NCI-H1105 (cell line): ENCODE data around the gene NFE2L1.
"Not testable (repeated sequence)": the region's sequence is repeated elsewhere in the genome, so short reads cannot be mapped to it uniquely, and the experiment has no call there.

ENCODE experiments used
- DNase-seq: peaks from one replicate; lab custom pipeline; 2025; lab: John Stamatoyannopoulos, UW

NFE2L1 gene

GRCh38 chr17:48067808-48068207 is 19.6 kb downstream of the NFE2L1 start:
- DNase-seq, result not testable (repeated sequence)

DNA sequence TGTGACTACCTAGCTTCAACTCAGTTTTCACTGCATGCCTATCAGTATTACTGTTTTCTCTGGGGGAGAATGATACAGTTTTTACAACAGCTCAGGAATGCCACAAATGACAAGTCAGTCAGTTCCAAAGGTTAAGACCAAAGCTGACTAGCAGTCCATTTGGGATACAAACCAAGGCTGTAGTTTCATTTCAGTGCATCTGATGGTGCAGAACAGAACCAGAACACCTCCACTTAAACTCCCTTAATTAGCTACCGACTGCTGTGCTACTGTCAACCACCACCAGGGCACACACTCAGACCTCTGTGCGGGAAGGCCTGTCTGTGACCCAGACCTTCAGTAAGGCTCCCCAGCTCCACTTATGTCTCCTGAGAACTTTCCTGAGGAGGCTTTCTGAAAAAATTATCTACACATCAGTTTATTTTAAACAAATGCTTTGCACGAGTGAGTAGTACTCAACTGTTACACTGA is 20.4 kb downstream of the NFE2L1 start:
- DNase-seq, result no peak

GRCh38 chr17:48070195-48070594 is 22.0 kb downstream of the NFE2L1 start:
- no peak for DNase-seq

- no peak for DNase-seq
Observed at GRCh38 chr17:48071654-48072053, 23.5 kb downstream of the NFE2L1 start.

DNA sequence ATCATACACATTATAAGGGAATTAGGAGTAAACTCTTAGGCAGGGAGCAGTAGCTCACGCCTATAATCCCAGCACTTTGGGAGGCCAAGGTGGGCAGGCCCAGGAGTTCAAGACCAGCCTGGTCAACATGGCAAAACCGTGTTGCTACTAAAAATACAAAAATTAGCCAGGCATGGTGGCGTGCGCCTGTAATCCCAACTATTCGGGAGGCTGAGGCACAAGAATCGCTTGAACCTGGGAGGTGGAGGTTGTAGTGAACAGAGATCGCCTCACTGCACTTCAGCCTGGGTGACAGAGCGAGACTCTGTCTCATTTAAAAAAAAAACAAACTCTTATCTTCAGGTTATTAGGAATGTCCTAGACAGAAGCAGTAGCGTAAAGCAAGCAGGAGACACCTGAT is 24.7 kb downstream of the NFE2L1 start:
- DNase-seq, result not testable (repeated sequence)

GRCh38 chr17:48073566-48074094 is 25.5 kb downstream of the NFE2L1 start:
- not testable (repeated sequence) for DNase-seq

GRCh38 chr17:48074322-48075081 is 26.3 kb downstream of the NFE2L1 start:
- DNase-seq, result peak; percentile 23

- not testable (repeated sequence) for DNase-seq
Observed at GRCh38 chr17:48077152-48077551, 29.0 kb downstream of the NFE2L1 start.

DNA sequence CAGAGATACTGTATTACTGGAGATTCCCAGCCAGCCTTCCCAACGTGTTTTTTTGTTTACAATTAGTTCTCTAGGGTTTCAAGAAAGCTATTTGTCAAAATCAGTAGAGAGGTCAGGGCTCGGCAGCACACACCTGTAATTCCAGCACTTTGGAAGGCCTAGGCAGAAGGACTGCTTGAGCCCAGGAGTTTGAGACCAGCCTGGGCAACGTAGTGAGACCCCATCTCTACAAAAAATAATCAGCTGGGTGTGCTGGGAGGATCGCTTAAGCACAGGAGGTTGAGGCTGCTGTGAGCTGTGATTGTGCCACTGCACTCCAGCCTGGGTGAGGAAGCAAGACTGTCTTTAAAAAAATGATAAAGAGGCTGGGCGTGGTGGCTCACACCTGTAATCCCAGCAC is 33.7 kb downstream of the NFE2L1 start:
- DNase-seq, result no peak

DNA sequence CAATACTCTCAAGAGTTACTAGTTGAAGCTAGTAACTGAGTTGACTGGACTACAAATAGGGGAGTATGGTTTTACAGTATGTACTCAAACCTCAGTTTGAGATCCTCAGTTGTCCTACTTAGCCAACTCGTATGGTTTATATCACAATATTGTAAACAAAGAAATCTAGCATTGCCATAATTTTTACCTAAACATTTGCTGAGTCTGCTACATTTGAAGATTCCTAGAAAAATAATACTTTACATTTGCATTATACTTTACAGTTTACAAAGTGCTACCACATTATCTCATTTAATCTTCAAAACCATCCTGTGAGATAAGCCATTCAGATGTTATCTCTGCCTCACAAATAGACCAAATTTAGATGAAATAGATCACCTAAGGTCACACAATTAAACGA is 36.8 kb downstream of the NFE2L1 start:
- DNase-seq, result no peak

DNA sequence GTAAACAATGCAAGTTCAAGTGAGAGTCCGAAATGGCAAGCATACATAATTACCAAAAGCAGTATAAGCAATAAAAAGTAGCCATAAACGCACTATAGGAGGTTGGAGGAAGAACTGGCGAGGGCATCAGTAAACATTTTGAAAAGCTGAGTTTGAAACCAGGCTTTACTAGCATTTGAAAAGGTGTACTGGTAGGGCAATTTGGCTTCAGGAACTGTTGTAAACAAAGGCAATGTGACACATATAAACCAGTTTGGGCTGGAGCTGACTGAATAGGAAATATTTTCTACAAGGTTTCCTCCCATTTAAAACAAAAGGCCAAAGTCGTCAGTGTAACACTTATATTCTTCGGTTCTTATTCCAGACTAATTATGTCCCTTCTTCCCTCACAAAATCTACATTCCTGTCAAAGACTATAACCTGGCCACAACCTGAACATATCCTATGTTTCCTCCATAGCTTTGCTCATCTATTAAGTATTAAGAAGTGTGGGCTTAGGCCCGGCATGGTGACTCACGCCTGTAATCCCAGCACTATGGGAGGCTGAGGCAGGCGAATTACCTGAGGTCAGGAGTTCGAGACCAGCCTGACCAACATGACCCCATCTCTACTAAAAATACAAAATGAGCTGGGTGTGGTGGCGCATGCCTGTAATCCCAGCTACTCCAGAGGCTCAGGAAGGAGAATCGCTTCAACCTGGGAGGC is 45.3 kb downstream of the NFE2L1 start:
- no peak for DNase-seq

DNA sequence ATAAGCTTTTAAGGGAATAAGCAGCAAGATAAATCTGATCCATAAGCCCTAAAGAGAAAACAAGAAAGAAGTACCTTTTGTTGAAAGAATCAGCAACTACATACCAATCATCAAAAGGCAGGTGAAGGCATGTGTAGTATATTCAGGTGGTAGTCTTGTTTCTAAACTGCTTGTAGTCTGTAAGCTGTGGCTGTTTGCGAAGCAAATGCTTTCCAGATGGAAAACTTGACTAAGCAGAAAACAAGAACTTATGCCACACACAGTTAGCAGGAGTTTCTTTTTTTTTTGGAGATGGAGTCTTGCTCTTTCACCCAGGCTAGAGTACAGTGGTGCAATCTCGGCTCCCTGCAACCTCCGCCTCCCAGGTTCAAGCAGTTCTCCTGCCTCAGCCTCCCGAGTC is 47.5 kb downstream of the NFE2L1 start:
- no peak for DNase-seq

GRCh38 chr17:48100160-48100559 is 52.0 kb downstream of the NFE2L1 start:
- DNase-seq, result no peak

- DNase-seq, result peak; percentile 67
Observed at GRCh38 chr17:48100591-48101011, 52.4 kb downstream of the NFE2L1 start.

- DNase-seq, result peak; percentile 93
Observed at GRCh38 chr17:48101012-48101720, 53.0 kb downstream of the NFE2L1 start, which contains the start of gene CBX1. TSS of gene CBX1 (minus strand) at chr17:48101478. CDS start at chr17:48077004, 24,474 bp downstream.

- no peak for DNase-seq
Observed at GRCh38 chr17:48102043-48102750, 54.0 kb downstream of the NFE2L1 start.

DNA sequence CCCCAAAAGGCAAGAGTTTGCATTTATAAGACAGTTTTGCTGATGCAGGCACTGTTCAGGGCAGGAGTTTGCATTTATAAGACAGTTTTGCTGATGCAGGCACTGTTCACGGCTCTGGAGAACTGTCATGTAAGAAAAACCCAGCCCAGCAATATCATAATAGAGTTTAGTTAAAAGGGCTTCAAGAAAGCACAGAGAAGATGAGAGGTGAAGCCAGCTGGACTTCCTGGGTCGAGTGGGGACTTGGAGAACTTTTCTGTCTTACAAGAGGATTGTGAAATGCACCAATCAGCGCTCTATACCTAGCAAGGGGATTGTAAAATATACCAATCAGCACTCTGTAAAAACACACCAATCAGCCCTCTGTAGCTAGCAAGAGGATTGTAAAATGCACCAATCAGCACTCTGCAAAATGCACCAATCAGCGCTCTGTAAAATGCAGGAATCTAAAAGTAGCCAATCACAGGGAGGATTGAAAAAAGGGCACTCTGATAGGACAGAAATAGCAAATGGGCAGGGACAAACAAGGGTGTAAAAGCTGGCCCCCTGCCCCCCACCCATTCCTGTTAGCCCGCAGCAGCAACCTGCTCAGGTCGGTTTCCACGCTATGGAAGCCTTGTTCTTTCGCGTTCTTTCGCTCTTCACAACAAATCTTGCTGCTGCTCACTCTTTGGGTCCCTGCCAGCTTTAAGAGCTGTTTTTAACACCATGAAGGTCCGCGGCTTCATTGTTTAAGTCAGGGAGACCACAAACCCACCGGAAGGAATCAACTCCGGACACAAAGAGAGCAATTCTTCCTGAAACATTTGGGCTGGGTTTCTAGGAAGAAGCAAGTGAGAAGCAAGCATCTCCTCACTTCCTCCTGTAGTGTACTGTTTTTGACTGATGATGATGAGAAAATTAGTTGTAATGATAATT is 54.9 kb downstream of the NFE2L1 start:
- no peak for DNase-seq

GRCh38 chr17:48104440-48104839 is 56.3 kb downstream of the NFE2L1 start:
- no peak for DNase-seq

DNA sequence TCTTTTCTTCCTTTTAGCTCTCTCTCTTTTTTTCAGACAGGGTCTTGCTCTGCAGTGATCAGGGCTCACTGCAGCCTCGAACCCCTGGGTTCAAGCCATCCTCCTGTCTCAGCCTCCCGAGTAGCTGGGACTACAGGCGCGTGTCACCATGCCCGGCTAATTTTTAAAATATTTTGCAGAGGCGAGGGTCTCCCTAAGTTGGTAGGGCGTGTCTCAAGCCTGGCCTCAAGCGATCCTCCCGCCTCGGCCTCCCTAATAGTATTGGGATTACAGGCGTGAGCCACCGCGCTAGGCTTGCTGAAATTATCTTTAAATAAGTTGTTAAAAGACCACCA is 58.6 kb downstream of the NFE2L1 start:
- DNase-seq, result no peak

DNA sequence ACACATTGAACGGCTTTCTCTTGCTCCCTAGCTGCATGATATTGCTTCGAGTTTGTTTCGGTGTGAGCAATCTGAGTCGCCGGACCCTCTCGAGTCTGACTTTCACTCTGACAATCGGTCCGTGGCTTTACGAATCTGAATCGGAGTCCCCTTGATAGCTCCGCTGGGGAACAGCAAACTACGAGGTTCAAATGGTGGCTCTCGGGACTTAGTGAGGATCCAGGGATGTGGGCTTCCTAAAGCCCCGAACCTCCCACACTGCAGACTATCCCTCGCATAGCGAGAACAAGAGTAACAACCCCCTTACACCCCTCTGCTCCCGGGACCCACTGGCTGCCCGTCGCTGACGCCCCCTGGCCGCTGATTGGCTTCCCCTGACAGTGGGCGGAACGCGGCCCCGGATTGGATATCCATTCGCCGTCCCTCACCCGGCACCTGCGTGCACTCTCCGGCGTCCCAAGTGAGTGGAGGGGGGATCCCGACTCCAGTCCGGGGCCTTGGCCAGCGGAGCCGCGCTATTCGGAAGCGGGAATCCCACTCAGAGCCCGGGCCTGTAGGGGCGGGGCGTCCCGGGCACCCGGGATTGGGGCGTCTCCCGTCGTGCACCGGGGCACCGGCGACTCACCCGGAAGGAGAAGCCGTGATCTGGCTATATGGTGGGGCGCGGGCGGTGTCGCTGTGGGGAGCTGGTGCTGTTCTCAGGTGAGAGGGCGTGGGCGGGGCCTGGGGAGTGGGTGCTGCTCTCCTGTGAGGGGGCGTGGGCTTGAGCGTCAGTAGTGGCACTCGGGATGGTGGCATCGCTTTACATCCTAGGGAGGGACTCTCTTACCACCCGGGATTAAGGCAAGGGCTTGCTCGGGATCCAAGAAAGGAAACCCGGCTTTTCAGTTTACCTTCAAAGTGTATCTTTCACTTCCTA is 59.2 kb downstream of the NFE2L1 start, which contains the start of gene SNX11:
TSS of gene SNX11 (plus strand) at position 630 of the 919 bp plus-strand sequence. CDS start 4,278 bp downstream, outside the sequence.
- peak; percentile 90 for DNase-seq
